ENCODE results near the gene INPP5D. TPM values are rescaled to one million over a fixed set of nuclear protein-coding genes. Genes with fewer than 3 reads are reported as not detected.

The INPP5D gene
- total and polyA plus RNA-seq, 2 of the 8 experiments (the other 6 are each of a cell fraction or from before 2014, with no cell fraction given): 4.5 to 7.1 TPM

GRCh38 chr2:233051241-233052149, 8.6 kb upstream of the INPP5D start (continued):
- 0 out of 2 replicates have a peak, but pooled peaks have one; percentile 4 for TF ChIP-seq BACH1 (IDR thresholded peaks at IDR 0.05; ENCODE audit: low read length)
- TF ChIP-seq CREB1 (IDR thresholded peaks at IDR 0.05): no peak
- TF ChIP-seq TCF12 (IDR thresholded peaks at IDR 0.05; ENCODE audit: low read depth, low read length): no peak
- TF ChIP-seq SP1 (IDR thresholded peaks at IDR 0.05; ENCODE audit: low read depth, low read length): peak; percentile 89
- TF ChIP-seq RAD21 (IDR thresholded peaks at IDR 0.05 in 1 of 2, conservative IDR thresholded peaks at IDR 0.05 in 1 of 2; ENCODE audit: low read depth in 2 of 2, low read length in 2 of 2): no peak
- no peak for TF ChIP-seq HDAC6 (IDR thresholded peaks at IDR 0.05; ENCODE audit: low read depth, low read length)
- TF ChIP-seq ASH2L (IDR thresholded peaks at IDR 0.05; ENCODE audit: low read length): peak; percentile 90
- no peak for TF ChIP-seq EZH2 (IDR thresholded peaks at IDR 0.05; ENCODE audit: low read depth, low read length, severe bottlenecking)
- TF ChIP-seq POLR2A (IDR thresholded peaks at IDR 0.05; ENCODE audit: control extremely low read depth in 1 of 2, low read depth in 2 of 2, low read length in 2 of 2): peak in 1 of 2 experiments; percentile 81; a peak in 2 of 3 replicates
- TF ChIP-seq CEBPB (IDR thresholded peaks at IDR 0.05; ENCODE audit: low read depth, low read length): no peak
- TF ChIP-seq TBP (IDR thresholded peaks at IDR 0.05; ENCODE audit: low read depth, low read length): peak; percentile 66
- TF ChIP-seq CHD2 (IDR thresholded peaks at IDR 0.05; ENCODE audit: low read length): peak; percentile 52; the same call in 1 of the 2 replicates
- TF ChIP-seq EP300 (IDR thresholded peaks at IDR 0.05; ENCODE audit: borderline replicate concordance in 1 of 2, low read depth in 2 of 2, low read length in 2 of 2): peak in 1 of 2 experiments; percentile 39; a peak in 1 of 3 replicates
- peak; percentile 72 for TF ChIP-seq TAF1 (IDR thresholded peaks at IDR 0.05; ENCODE audit: low read depth, low read length)
- TF ChIP-seq PHF8 (conservative IDR thresholded peaks at IDR 0.05; ENCODE audit: low read depth, low read length): peak; percentile 45; the same call in 1 of the 2 replicates
- TF ChIP-seq SIN3A (conservative IDR thresholded peaks at IDR 0.05 in 1 of 2, IDR thresholded peaks at IDR 0.05 in 1 of 2; ENCODE audit: low read depth in 1 of 2, low read length in 2 of 2): peak in 1 of 2 experiments; percentile 49; a peak in 1 of 4 replicates

Measured in H1 (cell line).